Loucy (cell line): ENCODE measurements around the gene BHMT.
A peak's percentile ranks its signal among the peaks of the same experiment; 100 is the strongest.

Experiments used
- H2AFZ ChIP-seq: fragments of 200-600 bp; sonication (generic); 2 replicates; pipeline ENCODE4 v1.6.0; 2016; ENCODE audit warnings: antibody characterized with exemption, mild to moderate bottlenecking, low read length, moderate library complexity
- H3F3A ChIP-seq: fragments of 200-600 bp; 2 replicates; pipeline ENCODE4 v1.6.0; 2016; ENCODE audit warnings: antibody characterized with exemption, low read depth, mild to moderate bottlenecking
- H3K27me3 ChIP-seq: fragments of 200-600 bp; sonication (generic); 2 replicates; pipeline ENCODE4 v1.6.1; 2014; ENCODE audit warnings: low read length, mild to moderate bottlenecking; ENCODE audit not compliant: insufficient read depth, poor library complexity, severe bottlenecking
- H3K36me3 ChIP-seq: fragments of 200-600 bp; sonication (generic); 2 replicates; pipeline ENCODE4 v1.6.1; 2016; ENCODE audit warnings: low read length; ENCODE audit not compliant: insufficient read depth
- H3K4me1 ChIP-seq: fragments of 200-600 bp; sonication (generic); 2 replicates; pipeline ENCODE4 v1.5.1; 2014; ENCODE audit warnings: low read length, mild to moderate bottlenecking; ENCODE audit not compliant: insufficient read depth, poor library complexity, severe bottlenecking
- H3K4me2 ChIP-seq: fragments of 200-600 bp; sonication (generic); 2 replicates; pipeline ENCODE4 v1.6.0; 2014; ENCODE audit warnings: antibody characterized with exemption, low read length, low read depth, mild to moderate bottlenecking; ENCODE audit not compliant: poor library complexity, severe bottlenecking
- H3K4me3 ChIP-seq: fragments of 200-600 bp; sonication (generic); 2 replicates; pipeline ENCODE4 v1.5.1; 2014; ENCODE audit warnings: low read length, mild to moderate bottlenecking, mixed read lengths; ENCODE audit not compliant: poor library complexity, severe bottlenecking
- H3K79me2 ChIP-seq: fragments of 200-600 bp; sonication (generic); 2 replicates; pipeline ENCODE4 v1.6.1; 2014; ENCODE audit warnings: low read length; ENCODE audit not compliant: insufficient read depth
- H3K9ac ChIP-seq: fragments of 200-600 bp; sonication (generic); 2 replicates; pipeline ENCODE4 v1.6.0; 2014; ENCODE audit warnings: mild to moderate bottlenecking, low read depth, low read length, moderate library complexity; ENCODE audit not compliant: poor library complexity, severe bottlenecking
- H3K9me2 ChIP-seq: fragments of 200-600 bp; sonication (generic); replicated peaks from 2 replicates; pipeline ENCODE4 v1.6.1; 2016; ENCODE audit warnings: low read depth, low read length, mixed read lengths
- H3K9me3 ChIP-seq: fragments of 200-600 bp; sonication (generic); 2 replicates; pipeline ENCODE4 v1.6.1; 2014; ENCODE audit warnings: mild to moderate bottlenecking, antibody characterized with exemption, low read length, low read depth; ENCODE audit not compliant: insufficient read depth
- H4K20me1 ChIP-seq: fragments of 200-600 bp; sonication (generic); 2 replicates; pipeline ENCODE4 v1.6.0; 2014; ENCODE audit warnings: antibody characterized with exemption, low read length, mild to moderate bottlenecking; ENCODE audit not compliant: insufficient read depth, poor library complexity, severe bottlenecking
- EZH2phosphoT487 ChIP-seq: fragments of 200-600 bp; IDR thresholded peaks from 2 replicates; pipeline ENCODE4 v1.6.1; 2018; ENCODE audit warnings: antibody characterized with exemption, mild to moderate bottlenecking, moderate library complexity, borderline replicate concordance
- TF ChIP-seq, protein P1 (sequence below): fragments of 200-600 bp; sonication (generic); conservative IDR thresholded peaks from 2 replicates; pipeline ENCODE4 v1.5.1; 2014; ENCODE audit warnings: mild to moderate bottlenecking, antibody characterized with exemption, low read length

BHMT gene

DNA sequence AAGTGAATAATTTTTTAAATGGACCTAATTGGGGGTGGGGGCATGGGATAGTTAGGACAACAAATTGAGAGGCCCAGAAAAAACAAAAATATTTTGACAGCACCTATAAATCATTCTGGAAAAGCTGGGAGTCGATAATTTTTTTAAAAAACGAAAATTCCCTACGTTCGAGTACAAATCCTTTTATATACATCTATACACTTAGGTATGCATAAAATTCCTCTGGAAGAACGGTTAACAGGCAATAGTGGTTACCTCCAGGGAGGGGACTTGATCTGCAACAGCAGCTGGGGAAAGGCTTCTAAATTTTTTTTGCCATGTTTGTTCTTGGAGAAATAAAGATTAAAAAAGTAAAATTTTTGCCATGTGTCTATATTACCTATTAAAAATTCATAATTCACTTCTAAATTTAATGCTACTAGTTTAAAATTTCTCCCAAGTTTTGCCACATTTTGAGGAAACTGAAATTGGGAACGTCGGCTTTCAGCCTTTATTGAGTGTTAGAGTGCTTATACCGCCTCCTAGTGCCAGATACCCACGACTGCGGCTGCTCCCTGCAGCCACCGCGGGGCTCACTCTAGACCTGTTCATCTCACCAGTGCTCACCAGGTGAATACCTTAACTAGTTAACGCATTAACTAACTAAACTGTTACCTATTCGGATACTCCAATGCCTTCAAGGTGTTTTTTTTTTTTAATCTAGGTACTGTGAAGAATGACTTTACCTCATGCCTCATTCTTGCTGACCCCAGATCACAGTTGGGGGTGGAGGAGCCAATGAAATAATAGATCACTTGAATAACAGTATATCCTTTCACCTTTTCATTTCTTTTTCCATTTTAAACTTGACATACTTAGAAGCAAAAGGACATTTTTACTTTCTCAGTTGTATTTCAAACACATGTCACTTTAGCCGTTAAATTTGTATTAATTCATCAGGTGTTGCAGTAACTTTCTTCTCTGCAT lies 1.8 kb upstream of the BHMT start:
- Histone ChIP-seq H3K9ac (no peak overlapping the region), H3K9me2 (no peaks in the 10 kb centered on the region), H3K4me3 (no peak overlapping the region), H3F3A (no peaks in the 10 kb centered on the region), H3K79me2 (no peaks in the 10 kb centered on the region), H3K4me2 (no peak overlapping the region), H3K9me3 (no peaks in the 10 kb centered on the region), H3K4me1 (peaks cover 36% of the 10 kb centered on the region), H4K20me1 (no peaks in the 10 kb centered on the region), H2AFZ (no peak overlapping the region), H3K27me3 (no peaks in the 10 kb centered on the region), H3K36me3 (no peaks in the 10 kb centered on the region)
- TF ChIP-seq, protein P1, sequence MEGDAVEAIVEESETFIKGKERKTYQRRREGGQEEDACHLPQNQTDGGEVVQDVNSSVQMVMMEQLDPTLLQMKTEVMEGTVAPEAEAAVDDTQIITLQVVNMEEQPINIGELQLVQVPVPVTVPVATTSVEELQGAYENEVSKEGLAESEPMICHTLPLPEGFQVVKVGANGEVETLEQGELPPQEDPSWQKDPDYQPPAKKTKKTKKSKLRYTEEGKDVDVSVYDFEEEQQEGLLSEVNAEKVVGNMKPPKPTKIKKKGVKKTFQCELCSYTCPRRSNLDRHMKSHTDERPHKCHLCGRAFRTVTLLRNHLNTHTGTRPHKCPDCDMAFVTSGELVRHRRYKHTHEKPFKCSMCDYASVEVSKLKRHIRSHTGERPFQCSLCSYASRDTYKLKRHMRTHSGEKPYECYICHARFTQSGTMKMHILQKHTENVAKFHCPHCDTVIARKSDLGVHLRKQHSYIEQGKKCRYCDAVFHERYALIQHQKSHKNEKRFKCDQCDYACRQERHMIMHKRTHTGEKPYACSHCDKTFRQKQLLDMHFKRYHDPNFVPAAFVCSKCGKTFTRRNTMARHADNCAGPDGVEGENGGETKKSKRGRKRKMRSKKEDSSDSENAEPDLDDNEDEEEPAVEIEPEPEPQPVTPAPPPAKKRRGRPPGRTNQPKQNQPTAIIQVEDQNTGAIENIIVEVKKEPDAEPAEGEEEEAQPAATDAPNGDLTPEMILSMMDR = peak; percentile 86
- no peak for TF ChIP-seq EZH2phosphoT487

DNA sequence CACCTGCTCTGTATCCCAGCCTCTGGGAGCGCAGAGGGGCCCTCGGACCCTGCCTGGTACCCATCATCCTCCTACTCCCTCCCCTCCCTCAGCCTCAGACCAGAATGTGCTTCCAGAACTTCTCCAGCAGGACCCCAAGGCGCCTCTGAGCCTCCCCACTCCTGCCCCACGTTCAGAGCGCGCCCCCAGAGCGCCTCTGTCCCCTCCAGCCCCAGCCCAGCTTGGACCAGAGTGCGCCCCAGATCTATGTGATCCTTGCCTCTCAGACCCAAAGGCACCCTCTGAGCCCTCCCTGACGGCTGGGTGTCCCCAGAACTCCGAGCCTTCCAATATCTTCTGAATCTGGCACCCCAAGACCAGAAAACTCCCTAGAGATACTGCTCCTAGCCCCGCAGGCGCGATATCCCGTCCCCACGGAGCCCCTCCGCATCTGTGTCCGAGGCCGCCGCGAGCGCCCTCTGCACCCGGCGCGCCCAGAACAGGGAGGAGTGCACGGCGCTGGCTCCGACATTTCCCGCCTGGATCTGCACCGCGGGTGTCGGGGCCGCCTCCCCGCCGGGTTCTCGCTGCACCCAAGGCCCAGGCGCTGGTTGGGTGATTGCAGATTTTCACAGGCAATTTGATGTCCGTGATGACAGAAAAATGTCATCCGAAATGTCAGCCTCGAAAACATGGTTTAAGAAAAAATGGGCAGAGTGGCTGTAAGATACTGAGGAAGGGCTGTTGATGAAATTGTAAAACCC lies 522 bp downstream of the BHMT start:
- Histone ChIP-seq H4K20me1 (no peaks in the 10 kb centered on the region), H3K4me2 (no peak overlapping the region), H3K27me3 (no peaks in the 10 kb centered on the region), H3K4me3 (no peak overlapping the region), H3K79me2 (no peaks in the 10 kb centered on the region), H3F3A (no peaks in the 10 kb centered on the region), H3K36me3 (no peaks in the 10 kb centered on the region), H3K9ac (no peak overlapping the region), H3K9me2 (no peaks in the 10 kb centered on the region), H2AFZ (no peak overlapping the region), H3K4me1 (peaks cover 18% of the 10 kb centered on the region), H3K9me3 (no peaks in the 10 kb centered on the region)
- no peak for TF ChIP-seq EZH2phosphoT487
- TF ChIP-seq, protein P1 = no peak

DNA sequence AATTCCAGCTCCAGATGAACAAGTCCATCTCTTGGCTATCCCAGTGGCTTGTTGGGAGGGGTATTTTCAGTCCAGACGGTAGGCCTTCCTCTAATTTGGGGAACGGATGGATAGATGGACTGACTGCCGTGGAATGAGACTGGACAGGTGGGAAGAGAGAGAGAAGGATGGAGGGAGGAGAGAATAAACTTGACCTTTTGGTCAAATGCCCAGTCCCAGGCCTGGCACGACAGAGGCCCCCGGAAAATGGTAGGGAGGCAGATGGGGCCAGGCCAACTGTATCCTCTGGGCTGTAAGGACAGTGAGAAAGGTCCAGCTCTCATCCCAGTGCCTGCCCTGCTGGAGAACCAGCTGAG lies 1.1 kb downstream of the BHMT start:
- no peaks in the 10 kb centered on the region for H3K79me2 ChIP-seq
- H3F3A ChIP-seq = no peaks in the 10 kb centered on the region
- H2AFZ ChIP-seq = no peak overlapping the region
- H3K4me3 ChIP-seq = no peak overlapping the region
- H3K9me2 ChIP-seq = no peaks in the 10 kb centered on the region
- H3K4me1 ChIP-seq = peaks cover 12% of the 10 kb centered on the region
- no peaks in the 10 kb centered on the region for H3K9me3 ChIP-seq
- no peak overlapping the region for H3K9ac ChIP-seq
- TF ChIP-seq, protein P1 = no peak
- no peak for TF ChIP-seq EZH2phosphoT487
- no peaks in the 10 kb centered on the region for H3K36me3 ChIP-seq
- no peak overlapping the region for H3K4me2 ChIP-seq
- no peaks in the 10 kb centered on the region for H3K27me3 ChIP-seq
- H4K20me1 ChIP-seq = no peaks in the 10 kb centered on the region
